HL-60 (cell line): ENCODE measurements around the gene PSMD8.
"Not testable (repeated sequence)": the region's sequence is repeated elsewhere in the genome, so short reads cannot be mapped to it uniquely, and the experiment has no call there.

Source experiments
- POLR2AphosphoS5 ChIP-seq: IDR thresholded peaks from 2 replicates; pipeline ENCODE4 v1.6.1; 2012; ENCODE audit warnings: low read depth
- REST ChIP-seq: IDR thresholded peaks from 2 replicates; pipeline ENCODE4 v1.6.1; 2012; ENCODE audit warnings: low read depth; ENCODE audit not compliant: insufficient replicate concordance
- TF ChIP-seq, protein P1 (sequence below): IDR thresholded peaks from one replicate; pipeline ENCODE4 v1.5.1; 2011; ENCODE audit warnings: low read length, control low read depth, inconsistent platforms; ENCODE audit not compliant: insufficient read depth

DNA sequence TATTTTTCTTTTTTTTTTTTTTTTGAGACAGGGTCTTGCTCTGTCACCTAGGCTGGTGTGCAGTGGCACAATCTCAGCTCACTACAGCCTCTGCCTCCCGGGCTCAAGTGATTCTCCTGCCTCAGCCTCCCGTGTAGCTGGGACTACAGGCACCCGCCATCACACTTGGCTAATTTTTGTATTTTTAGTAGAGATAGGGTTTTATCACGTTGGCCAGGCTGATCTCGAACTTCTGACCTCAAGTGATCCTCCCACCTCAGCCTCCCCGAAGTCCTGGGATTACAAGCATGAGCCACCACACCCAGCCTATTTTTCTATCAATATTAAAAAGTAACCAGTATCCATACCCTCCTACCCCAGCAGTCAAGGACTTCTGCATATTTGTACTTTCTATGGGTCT lies 36.0 kb downstream of the PSMD8 start:
- TF ChIP-seq, protein P1, sequence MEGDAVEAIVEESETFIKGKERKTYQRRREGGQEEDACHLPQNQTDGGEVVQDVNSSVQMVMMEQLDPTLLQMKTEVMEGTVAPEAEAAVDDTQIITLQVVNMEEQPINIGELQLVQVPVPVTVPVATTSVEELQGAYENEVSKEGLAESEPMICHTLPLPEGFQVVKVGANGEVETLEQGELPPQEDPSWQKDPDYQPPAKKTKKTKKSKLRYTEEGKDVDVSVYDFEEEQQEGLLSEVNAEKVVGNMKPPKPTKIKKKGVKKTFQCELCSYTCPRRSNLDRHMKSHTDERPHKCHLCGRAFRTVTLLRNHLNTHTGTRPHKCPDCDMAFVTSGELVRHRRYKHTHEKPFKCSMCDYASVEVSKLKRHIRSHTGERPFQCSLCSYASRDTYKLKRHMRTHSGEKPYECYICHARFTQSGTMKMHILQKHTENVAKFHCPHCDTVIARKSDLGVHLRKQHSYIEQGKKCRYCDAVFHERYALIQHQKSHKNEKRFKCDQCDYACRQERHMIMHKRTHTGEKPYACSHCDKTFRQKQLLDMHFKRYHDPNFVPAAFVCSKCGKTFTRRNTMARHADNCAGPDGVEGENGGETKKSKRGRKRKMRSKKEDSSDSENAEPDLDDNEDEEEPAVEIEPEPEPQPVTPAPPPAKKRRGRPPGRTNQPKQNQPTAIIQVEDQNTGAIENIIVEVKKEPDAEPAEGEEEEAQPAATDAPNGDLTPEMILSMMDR: not testable (repeated sequence)
- TF ChIP-seq POLR2AphosphoS5, REST: not testable (repeated sequence)
